AG04450 (cell line): ENCODE results near the gene GTF3C4. TPM values are rescaled to one million over a fixed set of nuclear protein-coding genes. Genes with fewer than 3 reads are reported as not detected.

Experiments used
- CTCF ChIA-PET: fragments of 300-600, 350-600 bp; formaldehyde crosslinking; extraction: SDS; loops from one replicate; lab custom pipeline; 2022; ENCODE audit warnings: antibody characterized with exemption, inconsistent platforms; lab: Charles Lee
- POLR2A ChIA-PET: fragments of 350-600 bp; formaldehyde crosslinking; extraction: SDS; loops from one replicate; lab custom pipeline; 2021; ENCODE audit warnings: antibody characterized with exemption, inconsistent platforms; lab: Yijun Ruan, JAX
- DNase-seq: peaks from one replicate; pipeline ENCODE4 v3.0.0-alpha.2; 2011; ENCODE audit warnings: low read depth, low spot score
- H3K27ac ChIP-seq: one replicate; pipeline ENCODE4 v1.5.1; 2012; ENCODE audit warnings: low read depth, low read length, control low read depth
- H3K27me3 ChIP-seq: one replicate; pipeline ENCODE4 v1.6.0; 2012; ENCODE audit warnings: low read length; ENCODE audit not compliant: control insufficient read depth, insufficient read depth
- H3K4me3 ChIP-seq: 2 replicates; pipeline ENCODE4 v1.5.1; 2011; ENCODE audit warnings: mild to moderate bottlenecking, low read depth, low read length, control low read depth
- H3K9me3 ChIP-seq: 2 replicates; pipeline ENCODE4 v1.5.1; 2012; ENCODE audit warnings: low read length; ENCODE audit not compliant: control insufficient read depth, insufficient read depth
- polyA plus RNA-seq: library from polyadenylated mRNA; depleted of rRNA; stranded (reverse); fragments of >200 nt; gene quantifications from 2 replicates; pipeline ENCODE4 v1.2.3, GENCODE V29; 2011
- TF ChIP-seq, protein P1 (sequence below): IDR thresholded peaks from 2 replicates; pipeline ENCODE4 v1.5.1; 2011; ENCODE audit warnings: low read depth, low read length, control low read depth, inconsistent platforms

GTF3C4 gene
- polyA plus RNA-seq, 1 experiment: 6.9 TPM

- POLR2A ChIA-PET: no interaction called here
- no peak overlapping the region for H3K27ac ChIP-seq
- H3K27me3 ChIP-seq: peaks cover 28% of the 10 kb centered on the region
- CTCF ChIA-PET: no interaction called here
- no peaks in the 10 kb centered on the region; the same call in 1 of the 2 replicates for H3K9me3 ChIP-seq
- no peak for DNase-seq
- TF ChIP-seq, protein P1, sequence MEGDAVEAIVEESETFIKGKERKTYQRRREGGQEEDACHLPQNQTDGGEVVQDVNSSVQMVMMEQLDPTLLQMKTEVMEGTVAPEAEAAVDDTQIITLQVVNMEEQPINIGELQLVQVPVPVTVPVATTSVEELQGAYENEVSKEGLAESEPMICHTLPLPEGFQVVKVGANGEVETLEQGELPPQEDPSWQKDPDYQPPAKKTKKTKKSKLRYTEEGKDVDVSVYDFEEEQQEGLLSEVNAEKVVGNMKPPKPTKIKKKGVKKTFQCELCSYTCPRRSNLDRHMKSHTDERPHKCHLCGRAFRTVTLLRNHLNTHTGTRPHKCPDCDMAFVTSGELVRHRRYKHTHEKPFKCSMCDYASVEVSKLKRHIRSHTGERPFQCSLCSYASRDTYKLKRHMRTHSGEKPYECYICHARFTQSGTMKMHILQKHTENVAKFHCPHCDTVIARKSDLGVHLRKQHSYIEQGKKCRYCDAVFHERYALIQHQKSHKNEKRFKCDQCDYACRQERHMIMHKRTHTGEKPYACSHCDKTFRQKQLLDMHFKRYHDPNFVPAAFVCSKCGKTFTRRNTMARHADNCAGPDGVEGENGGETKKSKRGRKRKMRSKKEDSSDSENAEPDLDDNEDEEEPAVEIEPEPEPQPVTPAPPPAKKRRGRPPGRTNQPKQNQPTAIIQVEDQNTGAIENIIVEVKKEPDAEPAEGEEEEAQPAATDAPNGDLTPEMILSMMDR: no peak
- no peak overlapping the region for H3K4me3 ChIP-seq
Observed at GRCh38 chr9:132732326-132733259, 62.3 kb downstream of the GTF3C4 start.

DNA sequence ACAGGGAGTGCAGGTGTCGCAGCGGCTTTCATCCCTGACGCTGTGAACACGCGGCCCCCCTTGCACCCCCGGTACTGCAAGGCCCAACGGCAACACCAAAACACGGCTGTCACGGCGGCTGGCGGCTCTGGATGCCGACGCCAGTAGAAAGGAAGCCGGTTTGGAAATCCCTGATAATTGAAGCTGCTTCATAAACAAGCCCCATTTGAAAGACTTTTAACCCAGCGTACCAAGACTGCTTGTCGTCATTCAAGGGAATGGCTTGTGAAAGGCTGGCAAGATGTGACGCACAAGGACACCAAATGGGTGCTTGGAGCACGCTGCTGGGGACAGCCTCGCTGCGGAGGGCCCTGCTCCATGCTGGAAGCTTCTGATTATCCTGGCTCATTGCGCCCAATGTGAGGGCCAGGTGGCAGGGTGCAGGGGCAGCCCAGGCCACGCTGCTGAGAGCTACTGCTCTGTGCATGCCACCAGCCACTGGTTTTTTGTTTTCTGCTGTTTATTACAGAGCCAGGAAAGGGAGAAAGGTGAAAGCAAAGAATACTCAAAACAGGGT is 63.1 kb downstream of the GTF3C4 start:
- CTCF ChIA-PET: no interaction called here
- no peaks in the 10 kb centered on the region; the same call in 1 of the 2 replicates for H3K9me3 ChIP-seq
- no peak overlapping the region for H3K4me3 ChIP-seq
- DNase-seq: no peak
- POLR2A ChIA-PET: no interaction called here
- TF ChIP-seq, protein P1: no peak
- no peak overlapping the region for H3K27ac ChIP-seq
- peaks cover 25% of the 10 kb centered on the region for H3K27me3 ChIP-seq

DNA sequence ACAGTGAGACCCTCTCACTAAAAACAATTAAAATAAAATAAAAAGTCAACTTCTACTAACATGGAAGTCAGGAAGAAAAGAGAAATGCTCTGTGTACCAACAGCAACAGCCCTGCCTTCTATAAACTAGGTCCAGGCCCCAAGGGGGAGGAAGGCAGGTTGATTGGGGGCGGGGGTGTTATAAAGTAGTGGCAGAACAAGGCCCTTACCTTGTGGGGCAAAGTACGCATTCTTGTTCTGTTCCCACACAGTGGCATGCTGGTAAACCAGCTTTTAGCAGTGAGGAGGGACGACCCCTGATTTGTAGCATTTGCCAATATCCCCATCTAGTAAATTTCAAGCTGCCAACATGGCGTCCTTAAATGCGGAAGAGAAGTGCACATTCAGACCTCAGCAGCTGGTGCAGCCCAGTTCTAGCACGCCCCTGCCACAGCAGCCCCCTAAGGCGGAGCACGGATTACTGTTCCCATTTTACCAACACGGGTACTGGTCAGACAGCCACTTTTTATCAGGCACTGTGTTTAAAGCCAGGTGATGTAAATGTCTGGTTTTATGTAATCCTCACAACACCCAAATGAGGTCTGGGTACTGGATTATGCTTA is 69.5 kb downstream of the GTF3C4 start:
- no peak for DNase-seq
- CTCF ChIA-PET: interaction anchor here (1.5 kb wide), 1 partner anchor 162 kb away, joined by 5 read pairs; no protein-coding TSS in a partner anchor
- Histone ChIP-seq H3K27ac (no peak overlapping the region), H3K4me3 (no peak overlapping the region), H3K27me3 (peaks cover 41% of the 10 kb centered on the region), H3K9me3 (no peaks in the 10 kb centered on the region; the same call in 1 of the 2 replicates)
- TF ChIP-seq, protein P1: no peak
- POLR2A ChIA-PET: interaction anchor here (0.6 kb wide), 1 partner anchor 148 kb away, joined by 3 read pairs; no protein-coding TSS in a partner anchor

DNA sequence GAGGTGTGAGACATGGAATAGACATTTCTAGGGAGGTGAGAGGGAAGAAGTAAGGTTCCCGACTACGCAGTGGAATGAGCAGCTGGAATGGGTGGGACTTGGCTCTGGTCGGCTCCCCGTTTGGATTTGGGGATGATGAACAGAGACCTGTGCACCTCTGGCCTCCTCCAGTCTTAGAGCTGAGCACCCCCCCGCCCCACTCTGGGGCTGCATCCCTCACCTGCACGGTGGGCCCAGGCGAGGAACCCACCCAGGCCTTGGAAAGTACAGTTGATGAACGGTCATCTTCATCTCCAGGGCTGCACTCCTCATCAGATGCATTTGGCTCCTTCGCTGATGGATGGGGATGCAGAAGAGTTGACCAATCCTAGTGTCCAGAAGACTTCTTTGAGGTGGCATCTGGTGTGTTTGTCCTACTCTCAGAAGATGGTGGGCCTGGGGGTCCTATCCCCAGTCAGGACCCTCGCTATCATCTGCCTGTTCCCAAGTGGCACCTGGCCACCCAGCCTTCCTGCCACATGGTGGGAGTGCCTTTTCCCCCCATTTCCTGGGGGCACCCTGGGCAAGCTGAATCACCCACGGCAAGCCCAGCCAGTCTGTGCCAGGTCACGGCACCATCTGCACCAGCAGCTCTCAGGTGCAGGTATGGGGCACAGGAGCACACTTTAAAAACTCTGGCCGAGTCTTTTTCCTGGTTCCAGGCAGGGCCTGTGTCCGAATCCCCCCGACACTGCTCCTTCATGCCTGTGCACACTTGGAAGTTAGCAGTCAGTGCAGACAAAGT is 70.5 kb downstream of the GTF3C4 start:
- Histone ChIP-seq H3K27ac (no peak overlapping the region), H3K27me3 (peaks cover 47% of the 10 kb centered on the region), H3K4me3 (no peak overlapping the region), H3K9me3 (no peaks in the 10 kb centered on the region; the same call in 1 of the 2 replicates)
- TF ChIP-seq, protein P1: no peak
- no peak for DNase-seq
- ChIA-PET POLR2A (no interaction called here), CTCF (interaction anchor here (1.5 kb wide), 1 partner anchor 161 kb away, joined by 5 read pairs; no protein-coding TSS in a partner anchor)
